Astrocyte of the cerebellum (primary cell): ENCODE data around the gene RARRES1.
A peak's percentile ranks its signal among the peaks of the same experiment; 100 is the strongest.

Source experiments
- DNase-seq: peaks from one replicate; pipeline ENCODE4 v3.0.0-alpha.2; 2011; ENCODE audit warnings: low read depth
- H3K4me3 ChIP-seq: 2 replicates; pipeline ENCODE4 v1.5.1; 2011; ENCODE audit warnings: mild to moderate bottlenecking, low read depth, low read length, moderate library complexity
- CTCF ChIP-seq: IDR thresholded peaks from 2 replicates; pipeline ENCODE4 v1.5.1; 2012; ENCODE audit warnings: low read length, low read depth, moderate library complexity, mild to moderate bottlenecking; ENCODE audit errors: missing control alignments
- in situ Hi-C: cut with HindIII; loops from 2 replicates; pipeline ENCODE4 v1.10.0; 2017; ENCODE audit warnings: low sequenced_read_pairs

Gene RARRES1

GRCh38 chr3:158685159-158685558 is 47.1 kb downstream of the RARRES1 start:
- TF ChIP-seq CTCF = no peak
- in situ Hi-C loops = no loop called here
- DNase-seq = no peak
- no peak overlapping the region for H3K4me3 ChIP-seq

- TF ChIP-seq CTCF = no peak
- in situ Hi-C loops = no loop called here
- DNase-seq = no peak
- no peak overlapping the region for H3K4me3 ChIP-seq
Observed at GRCh38 chr3:158683230-158683962, 48.9 kb downstream of the RARRES1 start.

GRCh38 chr3:158680861-158681260 is 51.4 kb downstream of the RARRES1 start:
- in situ Hi-C loops = no loop called here
- TF ChIP-seq CTCF = no peak
- no peak overlapping the region for H3K4me3 ChIP-seq
- DNase-seq = no peak

- in situ Hi-C loops = no loop called here
- H3K4me3 ChIP-seq = no peak overlapping the region
- DNase-seq = no peak
- no peak for TF ChIP-seq CTCF
Observed at GRCh38 chr3:158679547-158680000, 52.7 kb downstream of the RARRES1 start.

GRCh38 chr3:158678687-158679086 is 53.6 kb downstream of the RARRES1 start:
- no peak for TF ChIP-seq CTCF

GRCh38 chr3:158672215-158673176 is 59.8 kb downstream of the RARRES1 start, which contains the start of gene LXN:
Gene LXN, minus strand, starts transcription at chr3:158672648. Its CDS starts 170 bp downstream, at chr3:158672478.
- DNase-seq = peak; percentile 67
- in situ Hi-C loops = no loop called here
- TF ChIP-seq CTCF = peak; percentile 86
- H3K4me3 ChIP-seq = peak within 1 kb of the TSS; percentile 77

More at GRCh38 chr3:158678687-158679086, 53.6 kb downstream of the RARRES1 start:
- no peak for DNase-seq
- H3K4me3 ChIP-seq = no peak overlapping the region
- in situ Hi-C loops = no loop called here
